ENCODE results near the gene ETFA.

Gene ETFA

GRCh38 chr15:76217029-76217881 lies 94.0 kb downstream of the ETFA start:
- H3K27ac ChIP-seq, result no peak overlapping the region
- H3K27me3 ChIP-seq, result no peaks in the 10 kb centered on the region
- H3K36me3 ChIP-seq, result peaks cover 32 to 49% (median 41%) of the 10 kb centered on the region in 3 donors
- peaks cover 0 to 4% (median 2%) of the 10 kb centered on the region in 4 donors for H3K4me1 ChIP-seq
- no peak for DNase-seq
- intact Hi-C loops (cut with DNase I; ENCODE audit: low total_unique reads), result no loop called here
- TF ChIP-seq, protein P1, sequence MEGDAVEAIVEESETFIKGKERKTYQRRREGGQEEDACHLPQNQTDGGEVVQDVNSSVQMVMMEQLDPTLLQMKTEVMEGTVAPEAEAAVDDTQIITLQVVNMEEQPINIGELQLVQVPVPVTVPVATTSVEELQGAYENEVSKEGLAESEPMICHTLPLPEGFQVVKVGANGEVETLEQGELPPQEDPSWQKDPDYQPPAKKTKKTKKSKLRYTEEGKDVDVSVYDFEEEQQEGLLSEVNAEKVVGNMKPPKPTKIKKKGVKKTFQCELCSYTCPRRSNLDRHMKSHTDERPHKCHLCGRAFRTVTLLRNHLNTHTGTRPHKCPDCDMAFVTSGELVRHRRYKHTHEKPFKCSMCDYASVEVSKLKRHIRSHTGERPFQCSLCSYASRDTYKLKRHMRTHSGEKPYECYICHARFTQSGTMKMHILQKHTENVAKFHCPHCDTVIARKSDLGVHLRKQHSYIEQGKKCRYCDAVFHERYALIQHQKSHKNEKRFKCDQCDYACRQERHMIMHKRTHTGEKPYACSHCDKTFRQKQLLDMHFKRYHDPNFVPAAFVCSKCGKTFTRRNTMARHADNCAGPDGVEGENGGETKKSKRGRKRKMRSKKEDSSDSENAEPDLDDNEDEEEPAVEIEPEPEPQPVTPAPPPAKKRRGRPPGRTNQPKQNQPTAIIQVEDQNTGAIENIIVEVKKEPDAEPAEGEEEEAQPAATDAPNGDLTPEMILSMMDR (IDR thresholded peaks at IDR 0.05), result no peak
- H3K9me3 ChIP-seq, result no peaks in the 10 kb centered on the region
- no peak overlapping the region for H3K4me3 ChIP-seq

GRCh38 chr15:76215634-76216033 lies 95.6 kb downstream of the ETFA start:
- TF ChIP-seq, protein P1 (IDR thresholded peaks at IDR 0.05), result no peak
- peaks cover 28 to 55% (median 48%) of the 10 kb centered on the region in 3 donors for H3K36me3 ChIP-seq

DNA sequence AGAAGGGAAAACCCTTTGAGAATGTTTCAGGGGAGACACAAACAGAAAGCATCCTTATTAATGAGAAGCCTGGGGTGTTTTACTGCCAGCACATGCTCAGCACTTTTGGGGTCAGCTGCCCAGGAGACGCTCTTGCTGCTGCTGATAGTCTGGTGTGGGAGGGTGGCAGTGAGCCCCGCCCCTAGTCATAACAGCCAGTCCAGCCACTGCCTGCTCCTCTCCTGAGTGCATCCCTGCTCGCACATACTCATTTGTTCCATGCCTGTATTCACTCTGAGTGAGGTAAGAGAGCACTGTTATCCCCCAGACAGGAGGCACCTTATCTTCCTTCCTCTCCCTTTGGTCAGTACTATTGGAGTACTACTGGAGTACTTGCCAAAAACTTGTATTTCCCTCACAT lies 101.3 kb downstream of the ETFA start:
- intact Hi-C loops (cut with DNase I; ENCODE audit: low total_unique reads), result no loop called here
- H3K27me3 ChIP-seq, result no peaks in the 10 kb centered on the region
- no peak for DNase-seq
- H3K36me3 ChIP-seq, result peaks cover 21 to 65% (median 57%) of the 10 kb centered on the region in 3 donors
- no peak overlapping the region for H3K27ac ChIP-seq
- H3K4me3 ChIP-seq, result no peak overlapping the region
- peaks cover 0 to 4% (median 0%) of the 10 kb centered on the region in 4 donors for H3K4me1 ChIP-seq
- H3K9me3 ChIP-seq, result no peaks in the 10 kb centered on the region
- TF ChIP-seq, protein P1 (IDR thresholded peaks at IDR 0.05), result no peak

More at GRCh38 chr15:76215634-76216033, 95.6 kb downstream of the ETFA start:
- no peak for DNase-seq
- H3K27ac ChIP-seq, result no peak overlapping the region
- no peak overlapping the region for H3K4me3 ChIP-seq
- H3K4me1 ChIP-seq, result peaks cover 0 to 4% (median 2%) of the 10 kb centered on the region in 4 donors
- H3K27me3 ChIP-seq, result no peaks in the 10 kb centered on the region
- no peaks in the 10 kb centered on the region for H3K9me3 ChIP-seq
- intact Hi-C loops (cut with DNase I; ENCODE audit: low total_unique reads), result no loop called here

DNA sequence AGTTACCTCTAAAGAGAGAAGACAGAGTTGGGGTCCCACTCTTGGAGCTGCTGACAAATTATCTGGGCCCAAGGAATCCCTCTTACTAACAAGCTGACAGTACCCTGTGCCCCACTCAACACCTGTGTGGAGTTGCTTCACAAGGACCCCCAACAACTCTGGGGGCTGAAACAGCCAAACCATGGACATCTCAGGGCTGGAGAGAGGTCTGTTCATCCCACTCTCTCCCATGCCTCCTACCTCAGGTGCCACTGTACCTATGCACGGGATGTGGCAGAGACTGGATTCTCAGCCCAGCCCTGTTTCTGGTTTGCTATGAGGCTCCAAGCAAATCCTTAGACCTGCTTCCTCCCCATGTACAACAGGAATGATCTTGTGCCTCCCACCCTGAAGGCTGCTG lies 101.7 kb downstream of the ETFA start:
- intact Hi-C loops (cut with DNase I; ENCODE audit: low total_unique reads), result no loop called here
- no peaks in the 10 kb centered on the region for H3K9me3 ChIP-seq
- H3K4me1 ChIP-seq, result peaks cover 0 to 4% (median 0%) of the 10 kb centered on the region in 4 donors
- H3K27ac ChIP-seq, result no peak overlapping the region
- no peaks in the 10 kb centered on the region for H3K27me3 ChIP-seq
- H3K36me3 ChIP-seq, result peaks cover 17 to 61% (median 53%) of the 10 kb centered on the region in 3 donors
- DNase-seq, result no peak
- TF ChIP-seq, protein P1 (IDR thresholded peaks at IDR 0.05), result no peak
- no peak overlapping the region for H3K4me3 ChIP-seq

DNA sequence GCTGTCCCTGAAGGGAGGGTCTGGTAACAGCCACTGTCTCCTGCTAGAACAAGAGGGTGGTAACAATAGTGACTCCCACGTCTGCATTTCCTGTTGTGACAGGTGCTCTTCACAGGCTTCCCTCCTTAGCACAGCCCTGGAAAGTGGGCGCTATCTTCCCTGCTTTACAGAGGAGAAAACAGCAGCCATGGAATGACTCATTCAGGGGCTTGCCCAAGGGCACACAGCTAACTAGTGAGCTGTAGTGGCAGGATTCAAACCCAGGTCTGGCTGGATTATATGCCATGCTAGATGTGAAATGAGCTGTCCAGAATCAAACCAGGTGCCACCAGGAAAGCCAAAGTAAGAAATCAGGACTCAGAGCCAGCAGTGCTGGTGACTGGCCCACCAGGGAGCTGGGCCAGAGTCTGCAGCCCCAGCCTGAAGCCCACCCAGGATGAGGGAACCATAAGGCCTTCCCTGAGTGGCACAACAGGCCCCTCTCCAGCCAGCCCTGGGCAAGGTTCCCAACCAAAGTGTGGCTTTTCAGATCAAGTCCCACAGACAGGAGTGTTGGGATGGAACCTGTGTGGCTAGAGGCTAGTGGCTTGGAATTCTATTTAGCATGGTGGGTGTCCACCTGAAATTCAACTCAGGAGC lies 102.4 kb downstream of the ETFA start:
- intact Hi-C loops (cut with DNase I; ENCODE audit: low total_unique reads), result no loop called here
- Histone ChIP-seq H3K4me1 (peaks cover 0 to 4% (median 0%) of the 10 kb centered on the region in 4 donors), H3K9me3 (no peaks in the 10 kb centered on the region), H3K36me3 (peaks cover 15 to 55% (median 47%) of the 10 kb centered on the region in 3 donors), H3K27ac (no peak overlapping the region), H3K27me3 (no peaks in the 10 kb centered on the region), H3K4me3 (no peak overlapping the region)
- no peak for DNase-seq
- TF ChIP-seq, protein P1 (IDR thresholded peaks at IDR 0.05), result no peak
